B cell (primary cell): ENCODE data around the gene CBX7.

ENCODE experiments used
- EZH2 ChIP-seq: IDR thresholded peaks from 2 replicates; pipeline ENCODE4 v1.6.1; 2012; ENCODE audit warnings: borderline replicate concordance, low read depth, mild to moderate bottlenecking, moderate library complexity, low read length; ENCODE audit not compliant: insufficient read depth, poor library complexity, severe bottlenecking
- TF ChIP-seq, protein P1 (sequence below): fragments of 200-600 bp; IDR thresholded peaks from one replicate; pipeline ENCODE4 v1.8.0; 2022; ENCODE audit warnings: antibody characterized with exemption, mild to moderate bottlenecking

DNA sequence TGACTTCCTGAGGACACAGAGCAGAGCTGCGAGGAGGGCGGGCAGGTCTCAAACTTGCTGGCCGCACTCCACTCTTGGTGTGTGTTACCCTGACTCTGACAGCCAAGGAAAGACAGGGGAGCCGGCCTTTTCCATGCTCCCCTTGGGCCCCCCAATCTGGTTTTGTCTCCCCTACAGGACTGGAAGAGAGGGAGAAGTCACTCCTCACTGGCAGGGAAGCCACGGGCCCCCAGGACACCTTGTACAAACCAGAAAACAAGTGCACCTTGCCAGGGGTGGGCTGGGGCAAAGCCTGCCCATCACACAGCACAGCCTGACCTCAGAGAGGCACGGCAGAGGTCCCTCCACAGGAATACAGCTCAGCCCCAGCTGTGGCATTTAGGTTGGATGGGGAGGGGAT, 20.2 kb downstream of the CBX7 start:
- TF ChIP-seq, protein P1, sequence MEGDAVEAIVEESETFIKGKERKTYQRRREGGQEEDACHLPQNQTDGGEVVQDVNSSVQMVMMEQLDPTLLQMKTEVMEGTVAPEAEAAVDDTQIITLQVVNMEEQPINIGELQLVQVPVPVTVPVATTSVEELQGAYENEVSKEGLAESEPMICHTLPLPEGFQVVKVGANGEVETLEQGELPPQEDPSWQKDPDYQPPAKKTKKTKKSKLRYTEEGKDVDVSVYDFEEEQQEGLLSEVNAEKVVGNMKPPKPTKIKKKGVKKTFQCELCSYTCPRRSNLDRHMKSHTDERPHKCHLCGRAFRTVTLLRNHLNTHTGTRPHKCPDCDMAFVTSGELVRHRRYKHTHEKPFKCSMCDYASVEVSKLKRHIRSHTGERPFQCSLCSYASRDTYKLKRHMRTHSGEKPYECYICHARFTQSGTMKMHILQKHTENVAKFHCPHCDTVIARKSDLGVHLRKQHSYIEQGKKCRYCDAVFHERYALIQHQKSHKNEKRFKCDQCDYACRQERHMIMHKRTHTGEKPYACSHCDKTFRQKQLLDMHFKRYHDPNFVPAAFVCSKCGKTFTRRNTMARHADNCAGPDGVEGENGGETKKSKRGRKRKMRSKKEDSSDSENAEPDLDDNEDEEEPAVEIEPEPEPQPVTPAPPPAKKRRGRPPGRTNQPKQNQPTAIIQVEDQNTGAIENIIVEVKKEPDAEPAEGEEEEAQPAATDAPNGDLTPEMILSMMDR: no peak
- TF ChIP-seq EZH2: no peak
